UCSD-AML1 (cell line): ENCODE measurements around the gene MEGF9.
"Not testable (repeated sequence)": the region's sequence is repeated elsewhere in the genome, so short reads cannot be mapped to it uniquely, and the experiment has no call there.

ENCODE experiments used
- DNase-seq: peaks from one replicate; lab custom pipeline; 2025; ENCODE audit not compliant: unreplicated experiment; lab: John Stamatoyannopoulos, UW

Gene MEGF9

DNA sequence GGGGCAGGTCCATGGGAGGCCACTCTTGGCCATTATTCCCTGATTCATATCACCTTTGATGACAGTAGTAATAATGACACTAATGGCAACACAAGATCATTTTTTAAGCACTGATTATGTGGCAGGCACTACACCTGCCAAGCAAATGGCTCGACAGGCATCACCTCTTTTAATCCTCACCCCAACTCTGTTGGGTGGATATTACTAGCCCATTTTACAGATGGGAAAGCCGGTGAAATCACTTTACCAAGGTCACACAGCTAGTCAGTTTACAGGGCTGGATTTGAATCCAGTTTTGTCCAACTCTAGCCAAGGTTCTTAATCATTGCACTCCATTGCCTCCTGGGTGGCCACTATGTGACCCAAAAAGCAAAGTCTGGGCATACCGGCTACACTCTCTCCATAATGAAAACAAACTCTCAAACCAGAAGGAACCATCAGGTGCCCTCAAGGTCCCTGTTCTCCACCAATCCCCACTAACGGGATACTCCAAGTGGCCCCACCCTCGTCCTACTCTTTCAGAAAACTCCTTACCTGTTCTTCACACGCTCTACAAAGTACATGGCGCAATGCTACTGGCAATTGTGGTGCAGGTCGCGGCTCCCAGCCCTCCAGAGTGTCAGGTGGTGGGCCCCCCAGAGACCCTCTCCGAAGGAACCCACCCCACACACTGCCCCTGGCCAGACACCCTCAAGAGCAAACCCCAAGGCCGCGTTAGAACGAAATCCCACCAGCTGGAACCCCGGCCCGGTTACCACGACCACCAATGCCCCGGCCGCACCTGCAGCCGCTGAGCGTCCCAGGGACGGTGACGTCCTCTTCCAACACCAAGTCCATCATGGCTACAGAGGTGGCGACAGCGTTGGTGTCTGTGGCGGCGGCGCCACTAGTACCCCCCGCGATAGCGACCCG lies 134.9 kb downstream of the MEGF9 start:
- no peak for DNase-seq

DNA sequence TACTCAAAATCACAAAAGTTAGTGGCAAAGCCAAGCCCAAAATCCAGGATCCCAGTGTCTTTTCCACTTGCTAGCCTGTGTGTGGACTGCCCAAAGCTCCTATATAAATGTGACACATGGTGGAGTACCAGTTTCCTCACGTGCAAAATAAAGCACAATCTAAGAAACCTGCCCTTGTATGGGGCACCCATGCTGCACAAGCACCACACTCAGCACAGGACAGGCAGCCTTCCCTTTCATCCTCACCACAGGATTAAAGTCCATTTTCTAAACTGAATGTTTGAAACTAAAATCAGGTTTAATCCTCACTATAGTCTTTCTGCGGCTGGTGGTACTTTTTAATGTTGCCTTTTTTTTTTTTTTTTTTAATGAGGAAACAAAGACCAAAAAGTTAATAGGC lies 139.8 kb downstream of the MEGF9 start:
- no peak for DNase-seq

- DNase-seq: no peak
Measured at GRCh38 chr9:120572472-120572871, 141.8 kb downstream of the MEGF9 start.

DNA sequence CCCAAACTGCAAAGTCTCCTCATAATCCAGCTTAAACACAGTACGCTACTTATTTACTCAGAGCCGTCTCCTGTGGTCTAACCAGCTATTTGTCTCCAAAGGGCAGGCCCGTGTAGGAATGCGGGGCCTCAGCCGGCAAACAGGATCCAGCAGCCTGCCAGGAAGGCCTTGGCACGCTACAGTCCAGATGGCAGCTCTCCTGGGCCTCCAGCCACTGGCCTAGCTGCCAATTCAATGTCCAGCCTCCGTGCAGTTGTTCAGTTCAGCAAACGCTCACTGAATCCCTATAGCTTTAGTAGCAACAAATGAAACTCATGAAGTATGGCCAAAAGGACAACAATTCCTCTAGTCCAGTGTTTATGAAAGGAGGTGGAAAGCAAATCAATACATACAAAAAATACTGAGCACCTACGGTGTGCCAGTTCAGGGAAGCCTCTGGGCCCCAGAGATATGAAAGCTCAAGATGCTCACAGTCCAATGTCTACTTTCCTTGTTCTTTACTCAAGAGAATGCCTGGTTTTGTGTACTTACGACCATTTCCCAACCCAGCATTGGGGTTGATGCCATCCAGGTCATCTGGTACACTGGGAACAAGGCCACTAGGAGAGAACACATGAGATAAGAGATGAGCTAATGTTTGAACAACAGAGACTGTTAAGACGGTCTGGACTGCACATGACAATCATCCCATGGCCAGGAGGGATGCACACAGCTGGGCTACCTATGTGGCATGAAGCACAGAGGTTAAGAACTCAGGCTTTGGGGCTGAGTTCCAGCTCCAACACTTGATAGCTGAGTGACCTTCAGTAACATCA lies 142.6 kb downstream of the MEGF9 start:
- no peak for DNase-seq

- no peak for DNase-seq
Measured at GRCh38 chr9:120570296-120570695, 144.0 kb downstream of the MEGF9 start.

DNA sequence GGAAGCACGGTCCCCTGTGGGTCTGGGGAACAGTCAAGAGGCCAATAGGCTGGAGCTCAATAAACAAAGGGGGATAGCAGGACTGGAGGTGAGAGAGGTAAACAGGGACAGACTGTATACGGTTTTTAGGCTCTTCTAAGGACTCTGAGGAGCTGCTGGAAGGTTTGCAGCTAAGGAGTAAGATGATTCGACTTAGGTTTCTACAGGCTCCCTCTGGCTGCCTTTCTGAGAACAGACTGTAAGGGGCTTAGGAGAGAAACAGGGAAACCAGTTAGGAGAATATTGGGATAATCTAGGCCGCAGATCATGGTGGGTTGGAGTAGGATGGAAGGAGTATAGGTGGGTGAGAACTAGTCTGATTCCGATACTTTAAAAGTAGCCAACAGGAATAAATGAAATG lies 144.7 kb downstream of the MEGF9 start:
- DNase-seq: no peak

GRCh38 chr9:120568816-120569215 lies 145.5 kb downstream of the MEGF9 start:
- DNase-seq: no peak

GRCh38 chr9:120567874-120568273 lies 146.4 kb downstream of the MEGF9 start:
- no peak for DNase-seq

DNA sequence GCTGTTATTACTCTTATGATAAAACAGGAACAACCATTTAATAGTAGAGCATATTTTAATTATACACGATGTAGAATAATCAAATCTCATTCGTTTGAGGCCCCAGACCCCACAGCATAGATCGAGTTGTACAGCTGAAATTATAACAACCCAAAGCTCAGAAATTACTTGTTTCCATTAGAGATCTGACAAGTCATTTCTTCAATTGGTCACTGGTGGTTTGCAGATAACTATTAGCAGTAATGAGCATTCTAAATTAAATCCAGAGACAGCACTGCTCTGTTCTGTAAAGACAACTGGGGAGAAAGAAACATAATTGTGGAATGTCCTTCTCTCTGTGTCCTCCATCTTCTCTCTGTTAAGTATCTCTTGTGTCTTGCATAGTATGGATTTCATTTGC lies 147.2 kb downstream of the MEGF9 start:
- DNase-seq: no peak

DNA sequence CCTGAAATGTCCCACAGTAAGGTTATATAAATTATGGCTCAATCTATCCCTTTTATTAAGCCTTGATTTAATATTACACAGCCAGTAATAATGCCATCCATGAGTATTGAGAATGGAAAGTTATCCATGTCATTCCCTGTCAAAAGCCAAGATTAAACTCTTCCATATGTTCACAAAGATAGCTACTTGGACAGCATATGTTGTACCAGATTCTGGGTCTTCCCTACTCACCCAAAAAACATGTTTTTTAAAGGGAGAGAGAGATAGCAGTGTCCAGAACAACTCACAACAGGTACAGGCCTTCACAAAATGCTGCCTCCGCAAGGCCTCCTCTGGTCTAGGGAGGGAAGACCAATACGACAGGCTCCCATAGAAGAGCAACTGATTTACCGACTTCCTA lies 149.7 kb downstream of the MEGF9 start:
- DNase-seq: no peak

DNA sequence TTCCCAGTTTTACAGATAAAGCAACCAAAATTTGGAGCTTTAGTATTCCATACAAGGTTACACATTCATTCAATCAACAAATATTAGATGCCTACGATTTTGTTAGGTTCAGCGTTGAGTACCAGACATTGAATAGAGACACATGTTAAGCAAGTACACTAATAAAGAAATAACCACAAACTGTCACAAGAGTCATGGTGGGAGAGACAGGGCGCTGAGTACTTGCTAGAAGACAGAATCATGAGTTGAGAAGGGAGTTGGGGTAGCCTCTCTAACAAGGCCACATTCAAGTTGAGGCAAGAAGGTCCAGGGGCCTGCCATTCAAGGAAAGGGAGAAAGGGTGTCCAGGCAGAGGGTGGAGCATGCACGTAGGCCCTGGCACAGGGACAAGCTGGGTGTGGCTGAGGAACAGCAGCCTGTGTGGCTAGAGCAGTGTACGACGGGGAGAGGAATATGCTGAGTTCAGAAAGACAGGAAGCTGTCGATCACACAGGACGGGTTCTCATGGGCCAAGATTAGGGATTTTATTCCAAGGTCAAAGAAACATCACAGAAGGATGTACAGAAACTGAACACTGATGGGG lies 151.3 kb downstream of the MEGF9 start:
- no peak for DNase-seq

- no peak for DNase-seq
Measured at GRCh38 chr9:120561709-120562108, 152.6 kb downstream of the MEGF9 start.

DNA sequence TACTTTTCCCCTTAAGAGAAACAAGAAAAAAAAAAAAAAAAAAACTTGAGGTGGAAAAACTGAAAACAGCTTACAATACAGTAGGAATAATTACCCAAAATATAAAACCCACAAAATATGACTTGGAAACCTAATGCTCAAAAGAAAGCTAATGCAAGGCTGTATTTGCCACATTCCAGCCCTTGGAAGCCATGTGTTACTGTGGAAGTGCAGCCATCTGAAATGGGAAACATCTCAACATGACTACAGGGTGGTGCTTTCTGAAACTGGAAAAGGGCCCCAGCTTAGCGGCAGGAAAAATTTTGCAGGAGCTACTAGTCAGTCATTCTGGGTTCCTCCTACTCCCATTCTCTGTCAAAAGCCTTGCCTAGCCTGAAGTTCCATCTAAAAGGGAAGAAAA lies 154.7 kb downstream of the MEGF9 start:
- no peak for DNase-seq

DNA sequence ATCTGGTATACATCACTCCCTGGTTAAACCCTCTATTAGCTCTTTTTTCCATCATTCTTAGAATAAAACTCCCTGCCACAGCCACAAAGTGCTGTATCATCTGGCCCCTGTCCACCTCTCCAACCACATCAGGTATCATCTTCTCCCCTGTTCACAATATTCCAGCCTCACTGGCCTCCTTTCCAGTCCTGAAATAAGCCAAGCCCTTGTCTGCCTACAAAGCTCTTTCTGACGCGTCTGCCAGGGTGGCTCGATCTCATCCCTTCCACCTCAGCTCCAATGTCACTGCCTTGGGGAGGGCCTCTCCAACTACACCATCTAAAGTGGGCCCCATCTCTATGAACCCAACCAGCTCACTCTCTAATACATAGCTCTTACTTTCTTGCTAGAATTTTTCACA lies 155.8 kb downstream of the MEGF9 start:
- DNase-seq: no peak

DNA sequence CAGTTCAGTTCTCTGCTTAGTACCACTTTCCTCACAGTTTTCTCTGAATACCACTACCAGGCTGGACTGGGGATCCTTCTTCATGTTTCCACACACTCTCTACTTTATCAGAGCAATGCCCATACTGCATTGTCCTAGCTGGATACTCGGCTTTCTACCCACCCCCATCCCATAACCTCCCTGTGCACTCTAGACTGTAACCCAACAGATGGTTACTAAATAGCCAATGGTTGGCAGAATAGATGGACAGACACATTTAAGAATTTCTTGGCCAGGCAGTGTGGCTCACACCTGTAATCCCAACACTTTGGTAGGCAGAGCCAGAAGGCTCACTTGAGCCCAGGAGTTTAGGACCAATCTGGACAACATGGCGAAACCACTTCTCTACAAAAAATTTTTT lies 157.1 kb downstream of the MEGF9 start:
- no peak for DNase-seq

- no peak for DNase-seq
Measured at GRCh38 chr9:120556775-120557174, 157.5 kb downstream of the MEGF9 start.

- DNase-seq: no peak
Measured at GRCh38 chr9:120555839-120556238, 158.4 kb downstream of the MEGF9 start.

DNA sequence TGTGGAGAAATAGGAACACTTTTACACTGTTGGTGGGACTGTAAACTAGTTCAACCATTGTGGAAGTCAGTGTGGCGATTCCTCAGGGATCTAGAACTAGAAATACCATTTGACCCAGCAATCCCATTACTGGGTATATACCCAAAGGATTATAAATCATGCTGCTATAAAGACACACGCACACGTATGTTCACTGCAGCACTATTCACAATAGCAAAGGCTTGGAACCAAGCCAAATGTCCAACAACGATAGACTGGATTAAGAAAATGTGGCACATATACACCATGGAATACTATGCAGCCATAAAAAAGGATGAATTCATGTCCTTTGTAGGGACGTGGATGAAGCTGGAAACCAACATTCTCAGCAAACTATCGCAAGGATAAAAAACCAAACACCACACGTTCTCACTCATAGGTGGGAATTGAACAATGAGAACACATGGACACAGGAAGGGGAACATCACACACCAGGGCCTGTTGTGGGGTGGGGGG lies 162.0 kb downstream of the MEGF9 start:
- DNase-seq: not testable (repeated sequence)
